Measurements from ENCODE around the gene CD151.
A peak's percentile ranks its signal among the peaks of the same experiment; 100 is the strongest.

Gene CD151

GRCh38 chr11:870127-870413 lies 37.3 kb downstream of the CD151 start:
- H3K4me3 Mint-ChIP-seq, result no peak overlapping the region
- no peak overlapping the region for H3K27ac Mint-ChIP-seq
- no peaks in the 10 kb centered on the region for H3K4me1 Mint-ChIP-seq
- H3K9me3 Mint-ChIP-seq, result no peaks in the 10 kb centered on the region
- no peak for ATAC-seq
- H3K27me3 Mint-ChIP-seq, result no peaks in the 10 kb centered on the region
- no peak for DNase-seq

GRCh38 chr11:870418-870817 lies 37.7 kb downstream of the CD151 start:
- H3K4me3 Mint-ChIP-seq, result no peak overlapping the region
- ATAC-seq, result no peak
- no peak overlapping the region for H3K27ac Mint-ChIP-seq
- no peaks in the 10 kb centered on the region for H3K9me3 Mint-ChIP-seq
- DNase-seq, result no peak
- no peaks in the 10 kb centered on the region for H3K27me3 Mint-ChIP-seq
- H3K4me1 Mint-ChIP-seq, result no peaks in the 10 kb centered on the region

- Mint-ChIP-seq H3K27me3 (no peaks in the 10 kb centered on the region), H3K9me3 (no peaks in the 10 kb centered on the region), H3K4me1 (no peaks in the 10 kb centered on the region), H3K4me3 (no peak overlapping the region), H3K27ac (no peak overlapping the region)
- no peak for ATAC-seq
- DNase-seq, result no peak
Measured at GRCh38 chr11:871472-871871, 38.7 kb downstream of the CD151 start.

- Mint-ChIP-seq H3K9me3 (no peaks in the 10 kb centered on the region), H3K4me1 (no peaks in the 10 kb centered on the region), H3K4me3 (no peak overlapping the region), H3K27ac (no peak overlapping the region), H3K27me3 (no peaks in the 10 kb centered on the region)
- DNase-seq (no peak), ATAC-seq (no peak)
Measured at GRCh38 chr11:872799-873198, 40.0 kb downstream of the CD151 start.

GRCh38 chr11:873706-874105 lies 41.0 kb downstream of the CD151 start:
- no peak overlapping the region for H3K27ac Mint-ChIP-seq
- no peak overlapping the region for H3K4me3 Mint-ChIP-seq
- no peaks in the 10 kb centered on the region for H3K27me3 Mint-ChIP-seq
- H3K4me1 Mint-ChIP-seq, result no peaks in the 10 kb centered on the region
- ATAC-seq (no peak), DNase-seq (no peak)
- H3K9me3 Mint-ChIP-seq, result no peaks in the 10 kb centered on the region

GRCh38 chr11:875203-875602 lies 42.5 kb downstream of the CD151 start:
- no peak for ATAC-seq
- no peak for DNase-seq
- no peaks in the 10 kb centered on the region for H3K4me1 Mint-ChIP-seq
- no peaks in the 10 kb centered on the region for H3K9me3 Mint-ChIP-seq
- no peaks in the 10 kb centered on the region for H3K27me3 Mint-ChIP-seq
- H3K27ac Mint-ChIP-seq, result peak overlapping the region in 1 of 2 donors; percentile 34
- no peak overlapping the region for H3K4me3 Mint-ChIP-seq

GRCh38 chr11:875769-876301 lies 43.1 kb downstream of the CD151 start:
- Mint-ChIP-seq H3K4me1 (no peaks in the 10 kb centered on the region), H3K9me3 (no peaks in the 10 kb centered on the region), H3K27me3 (no peaks in the 10 kb centered on the region), H3K27ac (no peak overlapping the region), H3K4me3 (no peak overlapping the region)
- ATAC-seq, result no peak
- no peak for DNase-seq

GRCh38 chr11:876545-876944 lies 43.8 kb downstream of the CD151 start:
- no peak overlapping the region for H3K4me3 Mint-ChIP-seq
- H3K4me1 Mint-ChIP-seq, result no peaks in the 10 kb centered on the region
- ATAC-seq, result no peak

GRCh38 chr11:877565-877964 lies 44.8 kb downstream of the CD151 start:
- Mint-ChIP-seq H3K9me3 (no peaks in the 10 kb centered on the region), H3K4me3 (no peak overlapping the region), H3K4me1 (no peaks in the 10 kb centered on the region), H3K27me3 (no peaks in the 10 kb centered on the region), H3K27ac (no peak overlapping the region)
- ATAC-seq (peak; percentile 31), DNase-seq (no peak)

More at GRCh38 chr11:876545-876944, 43.8 kb downstream of the CD151 start:
- no peak for DNase-seq
- H3K27ac Mint-ChIP-seq, result no peak overlapping the region
- no peaks in the 10 kb centered on the region for H3K9me3 Mint-ChIP-seq
- H3K27me3 Mint-ChIP-seq, result no peaks in the 10 kb centered on the region

GRCh38 chr11:880447-880846 lies 47.7 kb downstream of the CD151 start:
- DNase-seq (no peak), ATAC-seq (no peak)
- H3K27me3 Mint-ChIP-seq, result no peaks in the 10 kb centered on the region
- no peak overlapping the region for H3K27ac Mint-ChIP-seq
- no peak overlapping the region for H3K4me3 Mint-ChIP-seq
- no peaks in the 10 kb centered on the region for H3K4me1 Mint-ChIP-seq
- H3K9me3 Mint-ChIP-seq, result no peaks in the 10 kb centered on the region

GRCh38 chr11:882596-882995 lies 49.8 kb downstream of the CD151 start:
- ATAC-seq, result no peak
- no peak for DNase-seq
- H3K4me1 Mint-ChIP-seq, result no peaks in the 10 kb centered on the region

GRCh38 chr11:883527-883926 lies 50.8 kb downstream of the CD151 start:
- Mint-ChIP-seq H3K27me3 (no peaks in the 10 kb centered on the region), H3K4me3 (no peak overlapping the region), H3K9me3 (no peaks in the 10 kb centered on the region), H3K4me1 (no peaks in the 10 kb centered on the region), H3K27ac (no peak overlapping the region)
- ATAC-seq, result no peak
- no peak for DNase-seq

More at GRCh38 chr11:882596-882995, 49.8 kb downstream of the CD151 start:
- Mint-ChIP-seq H3K9me3 (no peaks in the 10 kb centered on the region), H3K27ac (no peak overlapping the region), H3K4me3 (no peak overlapping the region), H3K27me3 (no peaks in the 10 kb centered on the region)

- Mint-ChIP-seq H3K4me1 (no peaks in the 10 kb centered on the region), H3K4me3 (no peak overlapping the region), H3K9me3 (no peaks in the 10 kb centered on the region), H3K27ac (peak overlapping the region in 1 of 2 donors; percentile 59), H3K27me3 (no peaks in the 10 kb centered on the region)
- ATAC-seq (no peak), DNase-seq (no peak)
Measured at GRCh38 chr11:884578-885070, 51.9 kb downstream of the CD151 start.

GRCh38 chr11:886568-886967 lies 53.8 kb downstream of the CD151 start:
- no peak for ATAC-seq
- no peaks in the 10 kb centered on the region for H3K9me3 Mint-ChIP-seq
- H3K4me1 Mint-ChIP-seq, result no peaks in the 10 kb centered on the region
- H3K4me3 Mint-ChIP-seq, result no peak overlapping the region
- DNase-seq, result no peak
- peak overlapping the region in 1 of 2 donors; percentile 82 for H3K27ac Mint-ChIP-seq
- H3K27me3 Mint-ChIP-seq, result no peaks in the 10 kb centered on the region

- Mint-ChIP-seq H3K27ac (peak overlapping the region in 1 of 2 donors; percentile 89), H3K27me3 (no peaks in the 10 kb centered on the region), H3K4me3 (no peak overlapping the region), H3K9me3 (no peaks in the 10 kb centered on the region), H3K4me1 (no peaks in the 10 kb centered on the region)
- DNase-seq (no peak), ATAC-seq (no peak)
Measured at GRCh38 chr11:887589-887988, 54.8 kb downstream of the CD151 start.
